GM23338 (cell line): ENCODE measurements around the gene PTAR1.

ENCODE experiments used
- CREB1 ChIP-seq: fragments of 250-450 bp; sonication (Bioruptor Pico); IDR thresholded peaks from 2 replicates; pipeline ENCODE4 v1.5.0; 2020; ENCODE audit warnings: low read depth, mild to moderate bottlenecking, moderate library complexity
- CTCF ChIP-seq, 2 experiments: fragments of 200-600 bp in 1 of 2; sonication (generic) in 1 of 2; conservative IDR thresholded peaks; 2 replicates each; pipeline versions ENCODE4 v1.5.1 to v1.6.1; 2016 to 2017; ENCODE audit warnings: antibody characterized with exemption in 2 of 2, low read depth in 2 of 2, mild to moderate bottlenecking in 2 of 2, moderate library complexity in 1 of 2
- ETS1 ChIP-seq: IDR thresholded peaks from 2 replicates; pipeline ENCODE4 v1.6.1; 2016; ENCODE audit warnings: antibody characterized with exemption
- EZH2 ChIP-seq: fragments of 200-600 bp; sonication (generic); IDR thresholded peaks from one replicate; pipeline ENCODE4 v1.8.0; 2017; ENCODE audit warnings: antibody characterized with exemption, mild to moderate bottlenecking, low read depth; ENCODE audit not compliant: unreplicated experiment
- EZH2phosphoT487 ChIP-seq: fragments of 200-600 bp; sonication (generic); IDR thresholded peaks from one replicate; pipeline ENCODE4 v1.8.1; 2018; ENCODE audit warnings: antibody characterized with exemption; ENCODE audit not compliant: unreplicated experiment
- JUNB ChIP-seq: IDR thresholded peaks from one replicate; pipeline ENCODE4 v1.6.1; 2016; ENCODE audit warnings: antibody characterized with exemption; ENCODE audit not compliant: unreplicated experiment
- NANOG ChIP-seq: IDR thresholded peaks from 2 replicates; pipeline ENCODE4 v1.6.1; 2016; ENCODE audit warnings: antibody characterized with exemption, borderline replicate concordance
- POLR2AphosphoS5 ChIP-seq: IDR thresholded peaks from 2 replicates; pipeline ENCODE4 v1.6.1; 2016; ENCODE audit warnings: antibody characterized with exemption, low read depth
- REST ChIP-seq: IDR thresholded peaks from one replicate; pipeline ENCODE4 v1.6.1; 2018; ENCODE audit warnings: antibody characterized with exemption; ENCODE audit not compliant: unreplicated experiment
- ZNF114 ChIP-seq: fragments of 250-450 bp; sonication (Bioruptor Pico); IDR thresholded peaks from 2 replicates; pipeline ENCODE4 v1.5.0; 2020; ENCODE audit warnings: mild to moderate bottlenecking, moderate library complexity
- ZNF331 ChIP-seq: fragments of 250-450 bp; sonication (Bioruptor Pico); IDR thresholded peaks from 2 replicates; pipeline ENCODE4 v1.5.0; 2020; ENCODE audit warnings: low read depth, mild to moderate bottlenecking, moderate library complexity
- ZNF462 ChIP-seq: fragments of 250-450 bp; sonication (Bioruptor Pico); IDR thresholded peaks from 2 replicates; pipeline ENCODE4 v1.5.0; 2020; ENCODE audit warnings: mild to moderate bottlenecking, moderate library complexity

- TF ChIP-seq CTCF (conservative IDR thresholded peaks at IDR 0.05; ENCODE audit: low read depth in 2 of 2): no peak
- no peak for TF ChIP-seq REST
- TF ChIP-seq ZNF331 (CRISPR knock-in tag): no peak
- TF ChIP-seq CREB1 (CRISPR knock-in tag): no peak
- TF ChIP-seq JUNB: no peak
- TF ChIP-seq POLR2AphosphoS5: no peak
- no peak for TF ChIP-seq EZH2
- TF ChIP-seq EZH2phosphoT487: no peak
- TF ChIP-seq NANOG: no peak
- TF ChIP-seq ZNF114 (CRISPR knock-in tag): no peak
- no peak for TF ChIP-seq ETS1
- no peak for TF ChIP-seq ZNF462 (CRISPR knock-in tag)
These were observed 38.9 kb upstream of the PTAR1 start for GRCh38 chr9:69798744-69799143.
